ENCODE measurements around the gene FEZ2. TPM values are rescaled to one million over a fixed set of nuclear protein-coding genes. Genes with fewer than 3 reads are reported as not detected.
A peak's percentile ranks its signal among the peaks of the same experiment; 100 is the strongest.

The FEZ2 gene
- total RNA-seq, 1 experiment from 2014 or later: 47.6 TPM

- DNase-seq: no peak
- intact Hi-C loops (cut with micrococcal nuclease; ENCODE audit: unreplicated experiment): loop anchor here (10.0 kb wide), 1 partner anchor 231 kb away; no protein-coding TSS in a partner anchor
- Mint-ChIP-seq H3K27me3 (ENCODE audit: unreplicated experiment) (no peaks in the 10 kb centered on the region), H3K4me3 (ENCODE audit: low read depth, unreplicated experiment) (no peak overlapping the region), H3K9me3 (ENCODE audit: low read depth, unreplicated experiment) (no peaks in the 10 kb centered on the region), H3K27ac (ENCODE audit: unreplicated experiment) (no peak overlapping the region), H3K4me1 (ENCODE audit: low read depth, unreplicated experiment) (no peaks in the 10 kb centered on the region), H3K36me3 (ENCODE audit: insufficient read depth, unreplicated experiment) (peaks cover 19% of the 10 kb centered on the region)
- BruUV-seq (replicated peaks): no TSS peak
- CTCF ChIA-PET: no interaction called here
- TF ChIP-seq CTCF (IDR thresholded peaks at IDR 0.05; ENCODE audit: unreplicated experiment): no peak
Measured at GRCh38 chr2:36553683-36554082, 44.3 kb downstream of the FEZ2 start.

GRCh38 chr2:36550006-36550405 lies 48.0 kb downstream of the FEZ2 start:
- no peaks in the 10 kb centered on the region for H3K27me3 Mint-ChIP-seq (ENCODE audit: unreplicated experiment)
- no peak for TF ChIP-seq CTCF (IDR thresholded peaks at IDR 0.05; ENCODE audit: unreplicated experiment)
- no peak overlapping the region for H3K27ac Mint-ChIP-seq (ENCODE audit: unreplicated experiment)
- peaks cover 30% of the 10 kb centered on the region for H3K36me3 Mint-ChIP-seq (ENCODE audit: insufficient read depth, unreplicated experiment)
- H3K4me1 Mint-ChIP-seq (ENCODE audit: low read depth, unreplicated experiment): no peaks in the 10 kb centered on the region
- intact Hi-C loops (cut with micrococcal nuclease; ENCODE audit: unreplicated experiment): loop anchor here (10.0 kb wide), 1 partner anchor 235 kb away; no protein-coding TSS in a partner anchor
- CTCF ChIA-PET: interaction anchor here (0.6 to 0.7 kb wide), 2 partner anchors 98 to 242 kb away, joined by 3 read pairs; no protein-coding TSS in a partner anchor
- BruUV-seq (replicated peaks): no TSS peak
- no peaks in the 10 kb centered on the region for H3K9me3 Mint-ChIP-seq (ENCODE audit: low read depth, unreplicated experiment)
- H3K4me3 Mint-ChIP-seq (ENCODE audit: low read depth, unreplicated experiment): no peak overlapping the region
- no peak for DNase-seq

- Mint-ChIP-seq H3K27ac (ENCODE audit: unreplicated experiment) (peak overlapping the region; percentile 25), H3K27me3 (ENCODE audit: unreplicated experiment) (no peaks in the 10 kb centered on the region), H3K9me3 (ENCODE audit: low read depth, unreplicated experiment) (no peaks in the 10 kb centered on the region), H3K36me3 (ENCODE audit: insufficient read depth, unreplicated experiment) (peaks cover 30% of the 10 kb centered on the region), H3K4me1 (ENCODE audit: low read depth, unreplicated experiment) (no peaks in the 10 kb centered on the region), H3K4me3 (ENCODE audit: low read depth, unreplicated experiment) (no peak overlapping the region)
- CTCF ChIA-PET: no interaction called here
- no peak for DNase-seq
- TSS peak; percentile 44 for BruUV-seq (replicated peaks)
- TF ChIP-seq CTCF (IDR thresholded peaks at IDR 0.05; ENCODE audit: unreplicated experiment): no peak
- intact Hi-C loops (cut with micrococcal nuclease; ENCODE audit: unreplicated experiment): no loop called here
Measured at GRCh38 chr2:36549165-36549574, 48.8 kb downstream of the FEZ2 start.

DNA sequence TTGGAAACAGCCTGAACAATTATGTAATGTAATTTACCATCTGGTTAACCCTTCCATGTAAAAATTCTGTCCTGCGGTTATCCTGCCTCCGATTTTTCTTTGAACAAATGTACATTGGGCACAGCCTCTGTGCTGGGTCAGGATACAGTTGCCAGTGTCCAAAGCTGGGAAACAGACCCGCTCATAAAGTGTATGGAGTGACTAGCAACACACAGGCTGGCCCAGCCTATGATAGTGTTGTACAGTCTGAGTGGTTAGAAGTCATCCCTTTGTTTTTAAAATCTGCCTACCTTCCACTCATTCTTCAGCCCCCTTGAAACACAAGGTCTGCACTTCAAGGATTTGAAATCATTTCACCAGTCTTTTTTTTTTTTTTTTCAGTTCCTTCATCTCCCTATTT lies 50.1 kb downstream of the FEZ2 start:
- H3K27me3 Mint-ChIP-seq (ENCODE audit: unreplicated experiment): no peaks in the 10 kb centered on the region
- no peak overlapping the region for H3K27ac Mint-ChIP-seq (ENCODE audit: unreplicated experiment)
- H3K36me3 Mint-ChIP-seq (ENCODE audit: insufficient read depth, unreplicated experiment): peaks cover 27% of the 10 kb centered on the region
- CTCF ChIA-PET: no interaction called here
- no peaks in the 10 kb centered on the region for H3K9me3 Mint-ChIP-seq (ENCODE audit: low read depth, unreplicated experiment)
- DNase-seq: no peak
- no peak for TF ChIP-seq CTCF (IDR thresholded peaks at IDR 0.05; ENCODE audit: unreplicated experiment)
- no peak overlapping the region for H3K4me3 Mint-ChIP-seq (ENCODE audit: low read depth, unreplicated experiment)
- H3K4me1 Mint-ChIP-seq (ENCODE audit: low read depth, unreplicated experiment): no peaks in the 10 kb centered on the region
- intact Hi-C loops (cut with micrococcal nuclease; ENCODE audit: unreplicated experiment): no loop called here
- BruUV-seq (replicated peaks): no TSS peak
